Nucleus accumbens (tissue), 56 donors: ENCODE measurements around the gene TBRG1.

Source experiments
- DNase-seq, 56 donors: peaks; one replicate each; lab custom pipeline; 2025; lab: John Stamatoyannopoulos, UW

TBRG1 gene

DNA sequence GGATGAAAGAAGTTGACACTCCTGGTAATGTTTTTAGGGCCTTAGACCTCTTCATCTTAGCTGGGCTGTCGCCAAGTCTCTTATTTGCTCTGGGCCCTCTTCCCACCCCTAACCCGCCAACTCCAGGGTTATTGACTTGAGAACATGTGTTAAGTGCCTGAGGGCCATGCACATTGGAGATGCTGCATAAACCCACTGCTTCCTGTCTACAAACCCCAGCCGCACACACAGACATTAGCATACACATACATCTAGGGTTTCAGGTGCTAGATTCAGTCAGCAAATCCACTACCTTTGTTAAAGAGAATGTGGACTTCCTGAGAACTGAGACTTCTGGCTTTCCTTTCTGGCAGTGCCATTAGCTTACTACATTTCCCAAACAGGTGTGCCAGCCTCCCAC, 10.6 kb upstream of the TBRG1 start:
- DNase-seq, result no peak

DNA sequence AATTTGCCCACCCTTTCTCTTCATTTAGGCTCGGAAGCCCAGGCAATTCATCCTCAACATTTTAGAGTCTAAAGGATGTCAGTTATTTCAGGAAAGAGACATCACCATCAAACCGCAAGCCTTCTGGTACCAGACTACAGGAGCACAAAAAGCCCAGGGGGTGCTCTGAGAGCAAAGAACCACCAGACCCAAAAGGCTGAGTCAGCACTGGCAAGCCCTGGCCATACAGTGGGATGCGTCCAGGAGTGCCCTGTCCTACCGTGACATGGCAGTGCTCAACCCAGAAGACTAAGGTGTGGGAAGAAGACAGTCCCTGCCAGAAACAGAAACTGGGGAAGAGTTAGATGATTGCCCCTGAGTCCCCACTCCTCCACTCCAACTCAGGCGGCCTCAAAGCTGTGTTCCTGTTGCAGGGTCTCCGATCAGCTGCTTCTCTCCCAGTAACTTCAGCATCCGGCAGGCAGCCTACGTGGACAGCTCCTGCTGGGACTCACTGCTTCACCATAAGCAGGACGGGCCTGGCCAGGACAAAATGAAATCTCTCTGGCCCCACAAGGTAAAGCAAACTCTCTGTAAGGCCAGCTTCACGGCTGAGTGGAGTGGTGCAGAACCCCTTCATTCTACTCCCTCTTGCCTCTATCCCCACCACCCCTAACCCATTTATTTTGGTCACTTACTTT, 10.0 kb upstream of the TBRG1 start:
- no peak for DNase-seq

DNA sequence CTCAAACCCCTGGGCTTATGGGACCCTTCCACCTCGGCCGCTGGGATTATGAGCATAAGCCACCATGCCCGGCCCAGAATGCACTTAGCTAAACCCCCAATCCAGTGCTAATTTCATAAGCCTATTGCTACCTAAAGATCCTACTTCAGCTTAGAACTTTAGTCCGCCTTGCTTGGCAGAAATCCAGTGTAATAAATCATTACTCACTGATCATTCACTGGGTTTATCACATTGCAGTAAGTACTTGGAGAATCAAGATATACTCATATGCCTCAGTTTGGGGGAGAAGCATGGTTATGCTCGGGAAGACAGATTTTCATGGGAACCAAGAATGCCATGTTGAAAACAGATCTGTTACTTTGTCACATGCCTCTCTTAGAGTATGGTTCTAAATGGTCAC, 3.8 kb upstream of the TBRG1 start:
- no peak for DNase-seq

GRCh38 chr11:124623861-124624525, 1.3 kb downstream of the TBRG1 start:
- no peak for DNase-seq

- no peak for DNase-seq
These were observed 3.0 kb downstream of the TBRG1 start for GRCh38 chr11:124625504-124626168.

DNA sequence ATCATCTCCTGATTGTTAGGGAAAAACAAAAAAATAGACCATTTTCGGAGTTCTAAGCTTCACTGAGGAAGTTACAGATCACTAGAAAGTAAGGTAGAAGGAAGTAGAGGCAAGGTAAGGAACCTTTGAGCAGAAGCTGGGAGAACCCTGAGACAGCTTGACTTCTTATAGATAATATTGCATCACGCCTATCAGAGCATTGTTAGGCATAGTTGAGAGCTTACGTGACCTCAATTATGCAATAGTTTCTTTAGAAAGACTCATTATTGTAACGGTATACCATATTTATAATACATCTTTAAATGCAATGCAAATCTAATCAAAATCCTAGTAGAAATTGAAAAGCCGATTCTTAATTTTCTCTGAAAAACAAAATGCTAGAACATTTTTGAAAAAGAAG, 4.9 kb downstream of the TBRG1 start:
- DNase-seq, result no peak

DNA sequence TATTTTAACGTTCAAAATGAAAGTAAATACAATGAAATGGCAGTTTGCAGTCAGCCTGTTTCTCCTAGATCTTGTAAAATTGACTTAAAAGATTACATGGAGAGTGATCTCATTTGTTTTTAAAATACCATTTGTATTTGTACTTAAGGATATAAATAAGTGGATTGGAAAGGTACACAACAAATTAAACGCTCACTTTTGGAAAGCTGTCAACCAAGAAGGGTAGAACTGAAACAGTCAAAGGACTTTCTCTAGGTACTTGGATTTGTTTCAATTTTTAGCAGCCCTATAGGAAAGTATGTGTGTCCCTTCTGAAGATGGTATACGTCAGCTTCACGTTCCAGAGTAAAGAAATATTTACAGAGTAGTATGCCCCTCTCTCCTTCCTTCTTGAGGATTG, 7.3 kb downstream of the TBRG1 start:
- no peak for DNase-seq

GRCh38 chr11:124633355-124633754, 10.7 kb downstream of the TBRG1 start:
- DNase-seq, result no peak

- DNase-seq, result no peak
These were observed 13.3 kb downstream of the TBRG1 start for GRCh38 chr11:124635932-124636331.

DNA sequence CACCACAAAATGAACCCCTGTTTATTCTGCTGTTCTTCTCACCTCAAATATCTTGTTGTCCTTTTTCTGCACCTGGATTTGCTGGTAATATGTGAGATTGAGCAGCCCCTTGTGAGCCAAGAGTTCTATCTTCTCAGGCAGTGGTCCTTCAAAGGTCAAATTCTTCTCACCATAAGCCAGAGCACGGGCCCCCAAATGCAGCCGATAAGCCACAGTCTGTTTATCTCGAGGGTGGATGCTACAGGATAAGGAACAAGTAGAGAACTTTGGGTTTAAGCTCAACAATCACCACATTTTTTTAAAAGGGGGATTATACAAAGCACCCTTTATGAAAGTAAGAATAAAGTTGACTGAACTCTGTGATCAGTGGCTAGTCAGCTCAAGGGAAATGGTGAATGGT, 15.8 kb downstream of the TBRG1 start:
- no peak for DNase-seq

DNA sequence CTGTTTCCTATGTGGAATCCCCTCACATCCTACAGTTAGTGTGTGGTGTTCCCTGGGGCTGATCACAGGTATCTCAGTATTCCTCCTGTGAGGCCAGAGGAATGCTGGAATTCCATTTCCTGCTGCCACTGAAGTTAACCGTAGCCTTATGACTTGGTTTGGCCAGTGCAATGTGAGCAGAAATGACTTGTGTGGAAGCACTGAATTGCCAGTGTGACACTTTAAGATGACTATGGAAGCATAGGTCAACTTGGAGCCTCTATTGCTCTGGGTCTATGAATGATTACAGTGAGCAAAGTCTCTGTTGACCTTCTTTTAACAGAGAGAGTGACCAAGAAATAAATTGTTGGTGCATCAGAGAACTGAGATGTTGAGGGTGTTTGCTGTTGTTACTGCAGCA, 16.5 kb downstream of the TBRG1 start:
- DNase-seq, result no peak

- no peak for DNase-seq
These were observed 18.0 kb downstream of the TBRG1 start for GRCh38 chr11:124640666-124641065.

DNA sequence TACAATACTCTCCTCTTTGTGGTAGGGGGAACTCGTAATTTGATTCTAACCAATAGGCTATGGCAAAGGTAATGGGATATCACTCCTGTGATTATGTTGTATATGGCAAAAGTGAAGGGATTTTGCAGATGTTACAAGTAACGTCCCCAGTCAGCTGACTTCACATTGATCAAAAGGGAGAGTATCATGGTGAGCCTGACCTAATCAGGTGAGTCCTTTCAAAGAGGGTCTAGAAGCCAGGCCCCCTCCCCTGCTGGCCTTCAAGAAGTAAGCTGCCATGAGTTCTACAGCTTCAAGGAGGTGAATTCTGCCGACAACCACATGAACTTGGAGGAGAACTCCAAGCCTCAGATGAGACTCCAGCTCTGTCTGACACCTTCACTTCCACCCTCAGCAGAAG, 20.0 kb downstream of the TBRG1 start:
- no peak for DNase-seq

DNA sequence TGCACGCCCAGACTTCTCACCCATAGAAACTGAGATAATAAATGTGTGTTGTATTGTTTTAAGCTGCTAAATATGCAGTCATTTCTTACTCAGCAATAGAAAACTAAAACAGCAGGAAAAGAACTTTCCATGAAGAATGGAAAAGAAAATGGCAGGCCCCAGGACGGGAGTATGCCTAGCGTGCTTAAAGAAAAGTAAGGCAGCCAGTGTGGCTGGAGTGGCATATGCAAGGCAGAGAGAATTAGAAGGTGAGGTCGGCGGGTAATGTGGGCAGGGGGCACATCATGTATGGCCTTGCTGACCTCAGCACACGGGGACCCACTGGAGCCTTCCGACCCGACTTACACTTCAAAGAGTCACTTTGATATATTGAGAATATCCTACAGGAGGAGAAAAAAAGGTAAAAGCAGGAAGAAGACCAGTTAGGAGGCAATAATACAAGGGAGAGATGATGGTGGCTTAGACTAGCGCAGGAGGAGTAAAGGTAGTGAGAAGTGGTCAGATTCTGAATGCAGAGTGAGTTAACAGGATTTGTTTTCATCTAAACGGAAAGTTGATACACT, 20.5 kb downstream of the TBRG1 start:
- no peak for DNase-seq

DNA sequence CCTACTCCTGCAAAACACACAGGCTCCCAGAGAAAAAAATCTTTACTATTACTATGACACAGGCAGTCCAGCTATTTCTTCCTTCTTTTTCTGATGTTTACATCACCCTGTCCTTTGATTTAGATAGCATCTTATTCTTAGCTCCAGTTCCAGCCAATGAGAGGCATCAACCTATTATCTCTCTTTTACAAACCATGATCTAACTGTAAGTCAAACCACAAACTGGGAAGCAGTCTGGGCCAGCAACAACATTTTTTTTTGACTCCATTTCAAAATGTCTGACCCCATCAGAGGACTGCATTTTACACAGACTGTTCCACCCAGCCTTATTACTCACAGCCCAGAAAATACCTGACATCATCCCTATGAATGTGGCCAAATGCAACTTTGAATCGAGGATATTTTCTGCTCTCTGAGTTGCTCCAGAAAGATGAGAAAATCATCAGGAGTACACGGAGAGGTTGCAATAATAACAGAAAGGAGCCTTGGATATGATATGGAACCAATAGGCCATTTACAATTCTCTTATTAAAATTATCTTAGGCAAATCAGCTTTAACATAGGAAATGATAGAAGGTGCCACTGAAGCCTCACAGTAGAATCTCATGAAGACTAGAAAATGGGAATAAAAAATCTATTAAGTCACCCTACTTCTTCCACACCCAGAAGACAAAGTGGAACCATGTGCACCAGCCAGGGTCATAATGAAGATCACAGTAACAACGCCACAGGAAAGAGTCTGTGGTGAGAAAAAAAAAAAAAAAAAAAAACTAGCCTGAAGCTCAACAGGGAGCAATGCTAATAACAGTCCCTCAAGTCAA, 21.2 kb downstream of the TBRG1 start:
- DNase-seq, result no peak

- DNase-seq, result peak in 47 of 56 donors; percentile 2 to 78 (median 27)
These were observed 22.0 kb downstream of the TBRG1 start for GRCh38 chr11:124644426-124645280.

DNA sequence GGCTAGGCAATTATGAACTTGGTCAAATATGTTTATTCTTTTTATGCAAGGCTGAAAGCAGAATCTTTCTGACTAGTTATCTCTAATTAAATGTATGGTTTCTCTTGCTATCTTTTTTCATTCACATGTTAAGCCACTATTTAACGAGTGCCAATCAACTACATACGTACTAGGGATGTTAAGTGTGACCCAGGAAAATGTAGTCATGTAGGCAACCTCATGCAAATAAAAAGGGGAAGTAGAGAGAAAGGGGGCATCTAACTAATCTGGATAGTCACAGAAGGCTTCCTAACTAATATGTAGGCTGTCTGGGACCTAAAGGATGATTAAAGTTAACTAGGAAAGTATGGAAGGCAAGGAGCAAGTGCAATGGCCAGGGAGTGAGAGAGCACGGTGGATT, 23.5 kb downstream of the TBRG1 start:
- DNase-seq, result no peak

DNA sequence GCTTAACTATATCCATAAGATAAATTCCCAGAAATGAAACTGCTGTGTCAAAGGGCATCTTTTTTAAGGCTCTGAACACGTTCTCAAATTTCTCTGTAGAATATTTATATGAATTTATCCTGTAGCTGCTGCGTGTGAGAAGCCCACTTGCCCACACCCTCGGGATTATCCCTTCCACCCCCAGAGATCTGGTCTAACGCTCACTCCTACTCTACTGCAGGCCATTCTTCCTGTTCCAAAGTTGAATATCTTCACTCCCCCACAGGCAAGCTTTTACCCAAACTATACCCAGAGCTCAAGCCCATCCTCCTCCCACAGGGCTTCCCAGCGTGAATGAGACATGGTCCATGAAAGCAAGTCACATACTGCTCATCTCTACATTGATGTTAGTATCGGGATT, 25.9 kb downstream of the TBRG1 start:
- DNase-seq, result no peak

DNA sequence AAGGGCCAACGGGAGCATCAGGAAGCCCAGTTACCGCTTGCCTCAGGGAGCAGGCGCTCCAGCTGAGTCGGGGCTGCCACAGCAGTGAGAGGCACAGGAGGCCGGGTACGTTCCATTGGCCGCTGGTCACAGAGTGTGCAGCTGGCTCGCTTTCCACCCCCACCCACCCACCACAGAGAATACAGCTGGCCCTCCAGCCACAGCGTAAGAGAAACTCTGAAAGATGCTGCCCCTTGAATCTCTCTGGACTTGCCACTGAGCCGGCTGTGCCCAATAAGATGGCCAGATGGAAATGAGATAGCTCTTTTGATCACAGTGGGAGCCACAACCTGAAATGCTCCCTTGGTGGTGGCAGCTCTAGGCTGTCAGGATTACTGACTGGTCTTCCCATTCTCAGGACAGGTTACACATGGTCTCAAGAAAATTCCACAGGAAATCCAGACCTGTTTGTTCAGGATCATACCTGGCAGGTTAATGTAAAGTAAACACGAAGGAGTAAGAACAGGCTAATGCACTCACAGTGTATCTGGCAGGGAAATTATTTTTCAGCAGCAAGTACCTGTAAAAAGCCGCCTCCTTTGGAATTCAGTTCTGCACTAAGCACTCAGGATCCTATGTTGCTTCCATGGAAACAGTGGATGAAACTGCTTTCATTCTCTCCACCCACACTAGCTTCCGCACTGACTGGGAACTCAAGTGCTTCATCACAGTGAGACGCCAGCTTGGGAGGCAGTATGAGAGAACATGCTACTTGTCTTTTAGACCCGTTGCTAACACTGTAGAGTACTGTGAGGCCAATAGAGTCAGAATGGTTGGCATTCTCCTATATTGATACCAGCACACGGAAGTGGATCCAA, 34.3 kb downstream of the TBRG1 start:
- DNase-seq, result peak in 36 of 56 donors; percentile 6 to 84 (median 40)
